Measurements from ENCODE around the gene TMEM17. TPM values are rescaled to one million over a fixed set of nuclear protein-coding genes. Genes with fewer than 3 reads are reported as not detected.

Gene TMEM17
- total and polyA plus RNA-seq, 2 experiments from 2014 or later, result 0.94 to 1.7 TPM

DNA sequence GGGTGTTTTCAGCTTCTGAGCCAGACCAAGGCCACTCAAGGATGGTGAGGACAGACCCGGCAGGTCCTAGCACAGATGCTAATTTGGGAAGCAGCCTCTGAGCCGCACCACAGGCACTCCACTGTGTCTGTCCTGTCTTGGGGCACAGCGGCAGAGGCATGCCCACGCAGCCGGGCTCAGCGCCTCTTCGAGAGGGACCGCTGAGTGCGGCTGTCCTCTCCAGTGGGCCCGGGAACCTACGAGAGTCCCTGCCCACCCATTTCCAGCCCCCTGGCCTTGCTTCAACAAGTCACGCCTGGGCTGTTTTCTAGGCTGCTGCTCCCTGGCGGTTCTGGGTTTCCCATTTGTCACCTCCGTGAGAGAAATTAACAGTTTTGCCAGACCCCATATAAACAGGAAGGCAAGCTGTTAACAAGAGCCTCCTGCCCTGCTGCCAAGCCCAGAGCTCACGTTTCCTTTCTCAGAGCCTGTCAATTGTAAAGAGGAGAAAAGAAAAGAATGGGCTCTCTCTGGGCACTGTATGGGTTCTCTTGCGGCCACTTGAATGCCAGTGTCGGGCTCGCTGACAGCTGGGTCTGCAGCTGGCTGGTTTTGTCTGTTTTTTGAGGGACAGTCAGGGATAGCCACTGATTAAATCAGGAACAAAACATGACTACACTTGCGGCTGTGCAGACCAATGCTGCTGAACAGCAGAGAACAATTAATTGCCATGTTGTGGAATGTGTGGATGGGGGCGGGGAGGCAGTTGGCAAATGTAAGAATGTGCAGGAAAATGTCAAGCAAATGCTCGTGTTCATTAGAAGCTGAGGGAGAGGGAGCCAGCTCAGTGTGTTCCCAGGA, 30.6 kb downstream of the TMEM17 start (continued):
- TF ChIP-seq ZNF462 (CRISPR knock-in tag; IDR thresholded peaks at IDR 0.05) (no peak), NANOG (IDR thresholded peaks at IDR 0.05; ENCODE audit: borderline replicate concordance) (no peak), EZH2 (IDR thresholded peaks at IDR 0.05; ENCODE audit: low read depth, unreplicated experiment) (no peak), STAT1 (IDR thresholded peaks at IDR 0.05; ENCODE audit: unreplicated experiment) (no peak)

GRCh38 chr2:62474176-62474575, 31.8 kb downstream of the TMEM17 start:
- no peak for ATAC-seq
- H3K4me3 Mint-ChIP-seq, result no peak overlapping the region
- no peak overlapping the region for H3K27ac ChIP-seq (ENCODE audit: low read depth)
- TF ChIP-seq ZNF114 (CRISPR knock-in tag; IDR thresholded peaks at IDR 0.05) (no peak), ZNF462 (CRISPR knock-in tag; IDR thresholded peaks at IDR 0.05) (no peak)

More at GRCh38 chr2:62474176-62474575, 31.8 kb downstream of the TMEM17 start:
- no peaks in the 10 kb centered on the region for H3K36me3 Mint-ChIP-seq (ENCODE audit: low read depth)
- Histone ChIP-seq H3K9me2 (ENCODE audit: insufficient read depth) (no peaks in the 10 kb centered on the region; the same call in 1 of the 2 replicates), H4K20me1 (replicated peaks; ENCODE audit: insufficient read depth) (no peaks in the 10 kb centered on the region), H3K4me2 (no peak overlapping the region), H3K27me3 (ENCODE audit: insufficient read depth) (no peaks in the 10 kb centered on the region), H2AFZ (no peak overlapping the region), H3K79me2 (replicated peaks; ENCODE audit: insufficient read depth) (no peaks in the 10 kb centered on the region), H3K4me1 (ENCODE audit: insufficient read depth) (peaks cover 18% of the 10 kb centered on the region; the same call in 1 of the 2 replicates), H3K36me3 (ENCODE audit: insufficient read depth) (no peaks in the 10 kb centered on the region), H3K4me3 (no peak overlapping the region), H3F3A (replicated peaks; ENCODE audit: low read depth) (no peaks in the 10 kb centered on the region)
- DNase-seq (ENCODE audit: low spot score), result no peak
- H3K27me3 Mint-ChIP-seq (ENCODE audit: insufficient read depth, low read depth, poor library complexity), result peaks cover 3% of the 10 kb centered on the region
- H3K27ac Mint-ChIP-seq, result no peak overlapping the region
- H3K9me3 Mint-ChIP-seq, result no peaks in the 10 kb centered on the region
- H3K4me1 Mint-ChIP-seq, result peaks cover 39% of the 10 kb centered on the region
